ENCODE measurements around the gene C2CD2. TPM values are rescaled to one million over a fixed set of nuclear protein-coding genes. Genes with fewer than 3 reads are reported as not detected.

The C2CD2 gene
- total and polyA plus RNA-seq, 10 of the 15 experiments (the other 5 are each of a cell fraction or from before 2014, with no cell fraction given): 2.2 to 30.9 (median 9.9) TPM

DNA sequence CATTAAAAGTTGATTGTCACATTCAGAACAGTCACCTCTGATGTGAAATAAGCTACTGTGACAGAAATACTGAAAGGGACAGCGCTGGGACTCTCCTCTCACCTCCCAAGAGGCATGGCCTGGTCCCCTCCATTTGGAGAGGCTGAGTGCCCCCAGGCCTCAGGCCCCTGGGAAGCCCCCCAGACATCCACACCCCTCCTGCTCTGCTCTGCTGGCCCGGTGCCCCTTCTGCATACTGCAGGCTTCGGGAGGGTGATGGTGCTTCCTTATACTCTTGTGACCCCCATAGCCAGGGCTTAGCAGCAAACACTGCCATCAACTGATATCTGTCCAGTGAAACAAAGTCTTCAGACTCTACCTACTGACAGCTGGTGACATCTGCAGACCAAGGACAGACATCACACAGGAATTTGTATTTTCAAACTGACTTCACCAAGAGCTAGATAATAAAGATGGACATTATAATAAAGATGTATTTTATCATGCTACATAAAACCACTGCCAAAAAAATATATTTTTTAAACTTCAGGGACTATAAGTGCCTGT, 36.9 kb downstream of the C2CD2 start (continued):
- TF ChIP-seq MYC (IDR thresholded peaks at IDR 0.05; ENCODE audit: insufficient read depth, insufficient read length, insufficient replicate concordance, low read length, severe bottlenecking): no peak
- TF ChIP-seq, protein P1, sequence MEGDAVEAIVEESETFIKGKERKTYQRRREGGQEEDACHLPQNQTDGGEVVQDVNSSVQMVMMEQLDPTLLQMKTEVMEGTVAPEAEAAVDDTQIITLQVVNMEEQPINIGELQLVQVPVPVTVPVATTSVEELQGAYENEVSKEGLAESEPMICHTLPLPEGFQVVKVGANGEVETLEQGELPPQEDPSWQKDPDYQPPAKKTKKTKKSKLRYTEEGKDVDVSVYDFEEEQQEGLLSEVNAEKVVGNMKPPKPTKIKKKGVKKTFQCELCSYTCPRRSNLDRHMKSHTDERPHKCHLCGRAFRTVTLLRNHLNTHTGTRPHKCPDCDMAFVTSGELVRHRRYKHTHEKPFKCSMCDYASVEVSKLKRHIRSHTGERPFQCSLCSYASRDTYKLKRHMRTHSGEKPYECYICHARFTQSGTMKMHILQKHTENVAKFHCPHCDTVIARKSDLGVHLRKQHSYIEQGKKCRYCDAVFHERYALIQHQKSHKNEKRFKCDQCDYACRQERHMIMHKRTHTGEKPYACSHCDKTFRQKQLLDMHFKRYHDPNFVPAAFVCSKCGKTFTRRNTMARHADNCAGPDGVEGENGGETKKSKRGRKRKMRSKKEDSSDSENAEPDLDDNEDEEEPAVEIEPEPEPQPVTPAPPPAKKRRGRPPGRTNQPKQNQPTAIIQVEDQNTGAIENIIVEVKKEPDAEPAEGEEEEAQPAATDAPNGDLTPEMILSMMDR (IDR thresholded peaks at IDR 0.05 in 2 of 3, conservative IDR thresholded peaks at IDR 0.05 in 1 of 3; ENCODE audit: control insufficient read depth in 2 of 3, extremely low read depth in 1 of 3, insufficient read depth in 1 of 3, low read depth in 3 of 3, low read length in 3 of 3): peak in 1 of 3 experiments; percentile 36; a peak in 2 of 6 replicates
- no peak for TF ChIP-seq CBX5 (IDR thresholded peaks at IDR 0.05; ENCODE audit: low read depth)

- H3K27me3 ChIP-seq (replicated peaks in 1 of 2; ENCODE audit: control insufficient read depth in 2 of 2, insufficient read depth in 2 of 2, low read length in 1 of 2): no peaks in the 10 kb centered on the region
- CTCF ChIA-PET: no interaction called here
- SMC1A ChIA-PET (ENCODE audit: uncharacterized antibody, unreplicated experiment): interaction anchor here (1.0 to 1.2 kb wide), 2 partner anchors 11 to 203 kb away, joined by 3 to 6 read pairs; no protein-coding TSS in a partner anchor
- H3K4me2 ChIP-seq (ENCODE audit: control insufficient read depth, insufficient read depth): no peak overlapping the region
- intact Hi-C loops (cut with micrococcal nuclease; ENCODE audit: unreplicated experiment): no loop called here
- WGBS (ENCODE audit: insufficient coverage, insufficient replicate concordance, low lambda C conversion rate, missing lambda C conversion rate): 67% methylated on average over 6 of the region's 6 CpGs
- no peaks in the 10 kb centered on the region for H4K20me1 ChIP-seq (ENCODE audit: control insufficient read depth, insufficient read depth)
- H3K4me3 ChIP-seq: no peak overlapping the region
- in situ Hi-C loops (cut with MboI): no loop called here
- H3K36me3 ChIP-seq (ENCODE audit: control insufficient read depth in 2 of 2, insufficient read depth in 2 of 2, low read length in 1 of 2): peaks cover 21 to 27% of the 10 kb centered on the region in 2 experiments
- no peak for DNase-seq (ENCODE audit: low read depth, low spot score)
- no peak overlapping the region for H3K27ac ChIP-seq (ENCODE audit: control insufficient read depth, insufficient read depth)
- no peak overlapping the region for H3K9ac ChIP-seq (ENCODE audit: control insufficient read depth, insufficient read depth, low read length)
- H3K9me3 ChIP-seq (replicated peaks; ENCODE audit: control insufficient read depth, insufficient read depth, low read length): no peaks in the 10 kb centered on the region
- ATAC-seq: no peak
- H3K4me1 ChIP-seq (ENCODE audit: control insufficient read depth, insufficient read depth, low read length): no peaks in the 10 kb centered on the region
- no peak overlapping the region for H2AFZ ChIP-seq (ENCODE audit: control insufficient read depth, low read depth, low read length)
- H3K79me2 ChIP-seq (ENCODE audit: control insufficient read depth, insufficient read depth, low read length): no peaks in the 10 kb centered on the region
- FAIRE-seq: no peak
- BruUV-seq (replicated peaks): no TSS peak
- POLR2A ChIA-PET: no interaction called here
- RAD21 ChIA-PET (ENCODE audit: unreplicated experiment): no interaction called here
- TF ChIP-seq EGR1 (IDR thresholded peaks at IDR 0.05; ENCODE audit: borderline replicate concordance in 1 of 2, low read depth in 2 of 2, low read length in 2 of 2) (no peak), CREM (IDR thresholded peaks at IDR 0.05; ENCODE audit: low read depth) (no peak), EP300 (IDR thresholded peaks at IDR 0.05; ENCODE audit: borderline replicate concordance in 1 of 2, control insufficient read depth in 1 of 2, low read depth in 2 of 2, low read length in 2 of 2) (no peak), NFXL1 (IDR thresholded peaks at IDR 0.05; ENCODE audit: borderline replicate concordance) (no peak), EZH2 (IDR thresholded peaks at IDR 0.05; ENCODE audit: borderline replicate concordance, control insufficient read depth, low read depth, low read length) (no peak), PAX8 (IDR thresholded peaks at IDR 0.05) (no peak), IRF4 (IDR thresholded peaks at IDR 0.05; ENCODE audit: low read depth, low read length) (no peak), SMAD5 (IDR thresholded peaks at IDR 0.05; ENCODE audit: low read depth) (no peak), ESRRA (IDR thresholded peaks at IDR 0.05; ENCODE audit: low read length) (no peak), MTA2 (IDR thresholded peaks at IDR 0.05; ENCODE audit: low read depth) (no peak), ZBED1 (IDR thresholded peaks at IDR 0.05; ENCODE audit: borderline replicate concordance) (no peak), RAD21 (IDR thresholded peaks at IDR 0.05; ENCODE audit: insufficient read depth, low read depth, low read length) (no peak), RAD51 (IDR thresholded peaks at IDR 0.05) (no peak), STAT3 (IDR thresholded peaks at IDR 0.05; ENCODE audit: low read depth, low read length) (no peak)
- TF ChIP-seq, protein P2, sequence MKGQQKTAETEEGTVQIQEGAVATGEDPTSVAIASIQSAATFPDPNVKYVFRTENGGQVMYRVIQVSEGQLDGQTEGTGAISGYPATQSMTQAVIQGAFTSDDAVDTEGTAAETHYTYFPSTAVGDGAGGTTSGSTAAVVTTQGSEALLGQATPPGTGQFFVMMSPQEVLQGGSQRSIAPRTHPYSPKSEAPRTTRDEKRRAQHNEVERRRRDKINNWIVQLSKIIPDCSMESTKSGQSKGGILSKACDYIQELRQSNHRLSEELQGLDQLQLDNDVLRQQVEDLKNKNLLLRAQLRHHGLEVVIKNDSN (IDR thresholded peaks at IDR 0.05; ENCODE audit: borderline replicate concordance, extremely low read length, insufficient read depth, low read depth, low read length): no peak
- TF ChIP-seq, protein P3, sequence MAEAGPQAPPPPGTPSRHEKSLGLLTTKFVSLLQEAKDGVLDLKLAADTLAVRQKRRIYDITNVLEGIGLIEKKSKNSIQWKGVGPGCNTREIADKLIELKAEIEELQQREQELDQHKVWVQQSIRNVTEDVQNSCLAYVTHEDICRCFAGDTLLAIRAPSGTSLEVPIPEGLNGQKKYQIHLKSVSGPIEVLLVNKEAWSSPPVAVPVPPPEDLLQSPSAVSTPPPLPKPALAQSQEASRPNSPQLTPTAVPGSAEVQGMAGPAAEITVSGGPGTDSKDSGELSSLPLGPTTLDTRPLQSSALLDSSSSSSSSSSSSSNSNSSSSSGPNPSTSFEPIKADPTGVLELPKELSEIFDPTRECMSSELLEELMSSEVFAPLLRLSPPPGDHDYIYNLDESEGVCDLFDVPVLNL (IDR thresholded peaks at IDR 0.05; ENCODE audit: low read depth, low read length): no peak
Observed at GRCh38 chr21:41914965-41915364, 38.9 kb downstream of the C2CD2 start.

Measured in GM12878 (cell line).